Posterior vena cava (tissue), 2 donors: ENCODE data around the gene SPINT3. TPM values are rescaled to one million over a fixed set of nuclear protein-coding genes. Genes with fewer than 3 reads are reported as not detected.
"Not testable (repeated sequence)": the region's sequence is repeated elsewhere in the genome, so short reads cannot be mapped to it uniquely, and the experiment has no call there.

Experiments used
- DNase-seq: peaks from one replicate; pipeline ENCODE4 v3.0.0-alpha.2; 2020; ENCODE audit warnings: low spot score
- intact Hi-C, 2 donors: fragments of 100-400 bp; cut with DNase I; formaldehyde crosslinking; loops; one replicate each; pipeline versions ENCODE4 v1.14.1 to v1.14.2; 2022 to 2023
- total RNA-seq, 2 donors: library from RNA; stranded (reverse); fragmentation: NEBNext Ultra II Directional; extraction: Animal tissue kit (Norgen Biotek cat#: 25700); gene quantifications; one replicate each; pipeline ENCODE4 v1.2.1, GENCODE V29; 2021
- donor health status: DM: yes; HTN: yes; CAD: no.
- donor health status: DM: yes; HTN: yes; CAD: no.

Gene SPINT3
- total RNA-seq, 2 donors from 2014 or later = not detected

DNA sequence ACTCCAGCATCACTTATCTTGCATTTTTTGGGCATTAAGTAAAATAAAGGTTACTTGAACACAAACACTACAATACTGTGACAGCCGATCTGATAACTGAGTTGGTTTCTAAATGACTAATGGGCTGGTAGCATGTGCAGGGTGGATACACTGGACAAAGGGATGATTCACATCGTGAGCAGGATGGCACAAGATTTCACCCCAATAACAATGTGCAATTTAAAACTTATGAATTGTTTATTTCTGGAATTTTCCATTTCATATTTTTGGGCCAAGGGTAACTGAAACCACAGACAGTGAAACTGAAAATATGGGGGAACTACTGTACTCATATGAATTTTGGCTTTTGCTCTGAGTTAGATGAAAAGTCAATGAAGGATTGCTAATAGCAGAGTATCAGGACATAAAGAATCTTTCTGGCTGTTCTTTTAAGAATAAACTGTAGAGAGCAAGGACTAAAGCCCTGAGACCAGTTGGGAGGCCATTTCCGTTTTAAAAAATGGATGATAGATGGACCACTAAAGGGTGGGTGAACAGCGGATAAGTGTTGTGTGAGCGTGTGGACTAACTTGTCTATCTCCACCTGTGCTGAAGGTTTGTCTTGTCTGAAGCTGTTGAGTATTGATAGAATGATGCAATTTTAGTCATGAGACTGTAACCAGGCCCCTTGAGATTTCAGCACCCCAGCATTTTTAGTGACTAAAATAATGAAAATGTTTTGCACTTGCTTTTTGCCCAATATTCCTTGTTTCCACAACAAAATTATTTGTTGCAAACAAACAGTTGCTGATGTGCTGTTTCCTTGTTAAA is 8.2 kb downstream of the SPINT3 start:
- intact Hi-C loops = no loop called here
- no peak for DNase-seq

GRCh38 chr20:45506398-45506797 is 9.0 kb downstream of the SPINT3 start:
- DNase-seq = no peak
- intact Hi-C loops = no loop called here

DNA sequence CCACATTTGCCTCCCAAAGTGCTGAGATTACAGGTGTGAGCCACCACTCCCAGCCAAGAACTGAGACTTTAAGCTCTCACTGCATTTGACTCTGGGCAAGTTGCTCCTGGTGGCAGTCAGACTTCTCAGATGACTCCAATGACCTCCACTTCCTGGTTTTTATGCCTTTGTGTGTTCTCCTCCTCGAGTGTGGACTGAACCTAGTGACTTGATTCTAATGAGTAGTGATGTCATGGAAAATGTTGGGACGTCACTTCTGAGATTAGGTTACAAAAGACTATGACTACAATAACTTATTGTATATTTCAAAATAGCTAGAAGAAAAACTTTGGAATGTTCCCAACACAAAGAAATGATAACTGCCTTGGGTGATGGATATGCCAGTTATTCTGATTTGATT is 12.0 kb downstream of the SPINT3 start:
- no peak for DNase-seq
- intact Hi-C loops = no loop called here

DNA sequence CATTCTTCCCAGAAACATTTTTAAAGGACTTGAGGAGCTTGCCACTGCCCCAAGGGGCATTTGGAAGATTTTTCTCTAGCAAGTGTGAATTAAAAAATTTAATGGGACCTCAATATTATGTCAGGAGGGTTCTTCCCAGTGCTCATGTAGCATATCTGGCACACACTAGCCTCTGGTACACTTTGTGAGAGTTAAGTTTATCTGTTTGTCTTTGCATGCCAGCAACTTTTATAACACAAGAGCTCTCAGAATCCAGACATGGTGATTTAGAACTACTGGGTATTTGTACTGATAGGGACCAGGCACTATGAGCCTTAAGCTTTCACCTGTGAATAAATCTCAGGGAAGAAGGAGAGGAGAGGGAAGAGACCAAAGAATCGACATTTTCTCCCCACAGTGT is 12.9 kb downstream of the SPINT3 start:
- intact Hi-C loops = no loop called here
- no peak for DNase-seq

- DNase-seq = no peak
- intact Hi-C loops = no loop called here
These were observed 13.8 kb downstream of the SPINT3 start for GRCh38 chr20:45501600-45501999.

- DNase-seq = no peak
- intact Hi-C loops = no loop called here
These were observed 15.4 kb downstream of the SPINT3 start for GRCh38 chr20:45500022-45500421.

GRCh38 chr20:45497971-45498494 is 17.4 kb downstream of the SPINT3 start:
- intact Hi-C loops = no loop called here
- no peak for DNase-seq

- intact Hi-C loops = no loop called here
- no peak for DNase-seq
These were observed 19.3 kb downstream of the SPINT3 start for GRCh38 chr20:45496166-45496565.

- DNase-seq = no peak
- intact Hi-C loops = no loop called here
These were observed 19.9 kb downstream of the SPINT3 start for GRCh38 chr20:45495501-45495941.

DNA sequence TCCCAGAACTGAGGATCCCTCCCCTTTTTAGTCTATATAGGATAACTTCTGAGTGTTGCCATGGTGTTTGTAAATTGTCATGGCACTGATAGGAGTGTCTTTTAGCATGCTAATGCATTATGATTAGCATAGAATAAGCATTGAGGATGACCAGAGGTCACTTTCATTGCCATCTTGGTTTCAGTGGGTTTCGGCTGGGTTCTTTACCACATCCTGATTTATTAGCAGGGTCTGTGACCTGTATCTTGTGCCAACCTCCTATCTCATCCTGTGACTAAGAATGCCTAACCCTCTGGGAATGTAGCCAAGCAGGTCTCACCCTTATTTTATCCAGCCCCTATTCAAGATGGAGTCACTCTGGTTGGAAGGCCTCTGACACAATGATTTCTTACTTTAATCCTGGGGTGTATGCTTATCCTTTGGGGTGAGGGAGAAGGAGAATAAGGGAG is 26.3 kb downstream of the SPINT3 start:
- no peak for DNase-seq
- intact Hi-C loops = no loop called here

- intact Hi-C loops = no loop called here
- DNase-seq = no peak
These were observed 28.2 kb downstream of the SPINT3 start for GRCh38 chr20:45487231-45487635.

DNA sequence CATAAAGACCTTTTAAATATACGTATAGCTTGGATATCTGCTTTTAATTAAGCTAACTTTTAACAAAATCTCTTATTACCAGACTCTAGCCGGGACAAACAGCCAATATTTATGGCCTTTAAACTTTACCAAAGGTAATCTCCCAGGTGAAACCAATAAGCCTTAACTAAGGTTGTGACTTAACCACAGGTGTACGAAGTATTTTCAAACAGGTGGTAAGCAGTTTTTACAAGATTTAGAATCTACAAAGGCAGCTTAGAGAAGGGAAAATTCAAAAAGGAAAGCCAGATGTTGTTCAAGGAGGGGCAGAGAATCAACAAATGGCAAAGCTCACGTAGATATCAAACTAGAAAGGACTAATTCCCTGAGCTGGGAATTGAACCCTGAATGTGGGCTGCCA is 30.0 kb downstream of the SPINT3 start:
- no peak for DNase-seq
- intact Hi-C loops = no loop called here

- DNase-seq = no peak
- intact Hi-C loops = no loop called here
These were observed 30.7 kb downstream of the SPINT3 start for GRCh38 chr20:45484676-45485075.

DNA sequence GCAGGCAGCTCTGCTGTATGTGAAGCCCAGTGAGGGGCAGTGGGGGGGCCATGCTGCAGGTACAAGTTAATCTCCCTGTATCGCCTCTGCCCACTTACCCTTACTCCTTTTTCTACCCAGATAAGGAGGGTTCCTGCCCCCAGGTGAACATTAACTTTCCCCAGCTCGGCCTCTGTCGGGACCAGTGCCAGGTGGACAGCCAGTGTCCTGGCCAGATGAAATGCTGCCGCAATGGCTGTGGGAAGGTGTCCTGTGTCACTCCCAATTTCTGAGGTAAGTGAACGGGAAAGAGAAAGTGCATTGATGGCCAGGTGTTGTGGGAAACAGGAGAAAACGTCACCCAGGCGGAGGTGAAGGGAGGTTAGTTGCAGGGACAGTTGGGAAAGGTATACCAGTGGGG is 35.6 kb downstream of the SPINT3 start:
- no peak for DNase-seq
- intact Hi-C loops = no loop called here

- DNase-seq, intact Hi-C loops: not testable (repeated sequence)
These were observed 37.8 kb downstream of the SPINT3 start for GRCh38 chr20:45477530-45478148.

DNA sequence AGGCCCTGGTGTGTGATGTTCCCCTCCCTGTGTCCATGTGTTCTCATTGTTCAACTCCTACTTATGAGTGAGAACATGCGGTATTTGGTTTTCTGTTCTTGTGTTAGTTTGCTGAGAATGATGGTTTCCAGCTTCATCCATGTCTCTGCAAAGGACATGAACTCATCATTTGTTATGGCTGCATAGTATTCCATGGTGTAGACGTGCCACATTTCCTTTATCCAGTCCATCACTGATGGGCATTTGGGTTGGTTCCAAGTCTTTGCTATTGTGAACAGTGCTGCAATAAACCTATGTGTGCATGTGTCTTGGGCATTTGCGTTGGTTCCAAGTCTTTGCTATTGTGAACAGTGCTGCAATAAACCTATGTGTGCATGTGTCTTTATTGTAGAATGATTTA is 43.1 kb downstream of the SPINT3 start:
- DNase-seq, intact Hi-C loops: not testable (repeated sequence)

- intact Hi-C loops = no loop called here
- no peak for DNase-seq
These were observed 44.5 kb downstream of the SPINT3 start for GRCh38 chr20:45470937-45471336.

DNA sequence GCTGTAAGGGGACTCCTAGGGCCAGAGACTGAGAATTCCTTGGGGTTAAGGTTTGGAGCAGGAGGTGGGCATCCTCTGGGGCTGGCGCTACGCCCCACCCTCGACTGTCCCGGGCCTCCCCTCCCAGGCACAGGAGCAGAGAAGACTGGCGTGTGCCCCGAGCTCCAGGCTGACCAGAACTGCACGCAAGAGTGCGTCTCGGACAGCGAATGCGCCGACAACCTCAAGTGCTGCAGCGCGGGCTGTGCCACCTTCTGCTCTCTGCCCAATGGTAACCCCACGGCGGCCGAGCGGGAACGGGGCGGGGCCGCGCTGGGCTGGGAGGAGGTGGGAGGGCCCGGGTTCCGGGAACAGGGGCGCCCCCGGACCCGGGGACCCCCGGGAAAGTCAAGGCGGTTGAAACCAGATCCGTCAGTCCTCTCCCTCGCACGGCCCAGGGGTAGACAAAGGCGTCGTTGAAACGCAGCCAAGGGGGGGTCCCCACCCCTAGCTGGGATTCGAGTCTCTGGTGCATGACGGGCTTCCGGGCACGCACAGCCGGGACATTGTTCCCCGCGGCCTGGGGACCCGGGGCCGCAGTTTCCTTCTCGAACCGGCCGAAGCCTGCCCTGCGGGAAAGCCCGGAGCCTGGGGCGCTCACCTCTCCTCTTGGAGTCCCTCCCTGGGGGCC is 45.0 kb downstream of the SPINT3 start:
- intact Hi-C loops = no loop called here
- DNase-seq = no peak

- no peak for DNase-seq
- intact Hi-C loops = loop anchor here in 1 of 2 donors (10.0 kb wide), 1 partner anchor 305 kb away; no protein-coding TSS in a partner anchor
These were observed 45.8 kb downstream of the SPINT3 start, which contains the start of gene WFDC2 for GRCh38 chr20:45469336-45470261. Gene WFDC2, plus strand, starts transcription at chr20:45469753. Its CDS starts 29 bp downstream, at chr20:45469782.
